Mononuclear cell (primary cell): ENCODE data around the gene CABP1. TPM values are rescaled to one million over a fixed set of nuclear protein-coding genes. Genes with fewer than 3 reads are reported as not detected.
A peak's percentile ranks its signal among the peaks of the same experiment; 100 is the strongest.

Experiments
- H3K27me3 ChIP-seq: 2 replicates; pipeline ENCODE4 v1.6.0; 2011; ENCODE audit warnings: low read length, control low read depth; ENCODE audit not compliant: insufficient read depth
- H3K4me1 ChIP-seq: 2 replicates; pipeline ENCODE4 v1.5.1; 2011; ENCODE audit warnings: mild to moderate bottlenecking, low read length, control low read depth; ENCODE audit not compliant: insufficient read depth
- H3K4me3 ChIP-seq: 2 replicates; pipeline ENCODE4 v1.5.1; 2011; ENCODE audit warnings: mild to moderate bottlenecking, low read length, moderate library complexity
- H3K9me3 ChIP-seq: 2 replicates; pipeline ENCODE4 v1.5.1; 2011; ENCODE audit warnings: low read depth, mild to moderate bottlenecking, control low read depth, low read length
- total RNA-seq: library from RNA; depleted of rRNA; stranded (reverse); fragments of >200 nt; gene quantifications from one replicate; pipeline ENCODE4 v1.2.3, GENCODE V29; 2012

The CABP1 gene
- total RNA-seq, 1 donor, result not detected

DNA sequence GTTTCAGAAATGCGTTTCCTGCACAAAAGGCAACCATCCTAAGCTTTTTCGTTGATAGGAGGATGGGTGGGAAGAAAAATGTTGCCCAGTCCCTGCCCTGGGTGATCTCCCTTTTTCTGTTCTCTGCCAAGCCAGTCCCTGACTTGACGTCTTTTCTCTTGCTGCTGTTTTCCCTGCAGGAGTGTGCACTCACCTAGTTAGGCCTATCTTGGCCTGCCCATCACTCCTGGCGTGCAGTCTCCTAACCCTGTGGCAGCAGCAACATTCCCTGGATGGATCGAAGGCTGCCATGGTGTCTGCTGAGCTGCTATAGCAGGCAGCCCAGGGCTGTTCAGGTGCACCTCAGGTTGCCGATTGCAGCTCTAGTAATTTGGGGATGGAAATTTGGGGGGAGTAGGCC is 71.0 kb downstream of the CABP1 start:
- Histone ChIP-seq H3K4me1 (peaks cover 27% of the 10 kb centered on the region), H3K4me3 (peak overlapping the region; percentile 72), H3K9me3 (no peaks in the 10 kb centered on the region), H3K27me3 (no peaks in the 10 kb centered on the region)

DNA sequence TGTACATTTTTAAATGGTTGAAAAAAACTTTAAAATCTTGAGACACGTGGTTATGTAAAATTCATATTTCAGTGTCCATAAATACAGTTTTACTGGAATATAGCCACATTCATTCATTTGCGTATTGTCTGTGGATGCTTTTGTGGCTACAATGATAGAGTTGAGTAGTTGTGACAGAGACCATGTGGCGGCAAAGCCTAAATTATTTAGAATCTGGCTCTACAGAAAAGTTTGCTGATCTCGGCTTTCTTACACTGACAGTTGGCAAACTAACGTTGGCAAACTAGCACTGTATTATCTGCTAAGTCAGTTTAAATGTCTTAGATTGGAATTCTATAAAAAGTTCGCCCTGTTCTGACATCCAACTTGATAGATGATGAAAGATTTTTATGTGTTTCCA is 72.2 kb downstream of the CABP1 start:
- H3K9me3 ChIP-seq, result no peaks in the 10 kb centered on the region
- peaks cover 27% of the 10 kb centered on the region for H3K4me1 ChIP-seq
- H3K27me3 ChIP-seq, result no peaks in the 10 kb centered on the region
- no peak overlapping the region for H3K4me3 ChIP-seq

DNA sequence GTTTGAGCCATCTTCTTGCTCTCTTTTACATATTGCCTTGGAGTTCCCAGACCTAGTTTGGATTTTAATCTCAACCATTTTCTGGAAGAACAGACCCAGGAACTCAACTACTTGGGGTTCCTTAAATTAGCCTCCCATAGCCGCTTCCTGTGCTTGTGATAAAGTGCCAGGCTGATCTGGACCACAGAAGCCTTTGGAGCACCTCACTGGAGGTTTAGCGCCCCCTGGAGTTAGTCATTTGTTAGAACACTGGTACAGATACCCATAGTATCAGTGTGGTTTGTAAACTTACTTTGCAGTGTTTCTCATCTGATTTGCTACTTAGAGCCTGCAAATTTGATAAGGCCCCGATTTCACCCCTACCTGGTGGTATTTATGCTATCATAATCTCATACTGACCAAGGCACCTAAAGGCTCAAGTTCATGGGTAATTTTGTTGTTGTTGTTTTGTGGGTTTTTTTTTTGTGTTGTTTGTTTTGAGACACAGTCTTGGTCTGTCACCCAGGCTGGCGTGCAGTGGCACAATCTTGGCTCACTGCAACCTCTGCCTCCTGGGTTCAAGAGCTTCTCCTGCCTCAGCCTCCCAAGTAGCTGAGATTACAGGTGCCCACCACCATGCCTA is 73.5 kb downstream of the CABP1 start:
- no peaks in the 10 kb centered on the region for H3K9me3 ChIP-seq
- no peaks in the 10 kb centered on the region for H3K27me3 ChIP-seq
- H3K4me3 ChIP-seq, result no peak overlapping the region
- peaks cover 27% of the 10 kb centered on the region for H3K4me1 ChIP-seq

Other genes starting within 250 kb of the CABP1 start
- 138 TPM for gene COX6A1, start 202.5 kb upstream of the CABP1 start, total RNA-seq
- gene TRIAP1, start 194.2 kb upstream of the CABP1 start, total RNA-seq, result 25.6 TPM
- gene GATC, start 194.2 kb upstream of the CABP1 start, total RNA-seq, result 11.0 TPM
- 84.7 TPM for gene SRSF9, start 170.9 kb upstream of the CABP1 start, total RNA-seq
- 34.0 TPM for gene DYNLL1, start 144.5 kb upstream of the CABP1 start, total RNA-seq
- gene COQ5, start 111.5 kb upstream of the CABP1 start, total RNA-seq, result 4.5 TPM
- 218 TPM for gene RNF10, start 106.3 kb upstream of the CABP1 start, total RNA-seq
- gene POP5, start 59.2 kb upstream of the CABP1 start, total RNA-seq, result 12.7 TPM
- gene MLEC, start 46.5 kb downstream of the CABP1 start, total RNA-seq, result 11.5 TPM
- 5.6 TPM for gene UNC119B, start 69.8 kb downstream of the CABP1 start, total RNA-seq
- 6.6 TPM for gene ACADS, start 85.2 kb downstream of the CABP1 start, total RNA-seq